ENCODE results near the gene SUCO.

- TF ChIP-seq, protein P1, sequence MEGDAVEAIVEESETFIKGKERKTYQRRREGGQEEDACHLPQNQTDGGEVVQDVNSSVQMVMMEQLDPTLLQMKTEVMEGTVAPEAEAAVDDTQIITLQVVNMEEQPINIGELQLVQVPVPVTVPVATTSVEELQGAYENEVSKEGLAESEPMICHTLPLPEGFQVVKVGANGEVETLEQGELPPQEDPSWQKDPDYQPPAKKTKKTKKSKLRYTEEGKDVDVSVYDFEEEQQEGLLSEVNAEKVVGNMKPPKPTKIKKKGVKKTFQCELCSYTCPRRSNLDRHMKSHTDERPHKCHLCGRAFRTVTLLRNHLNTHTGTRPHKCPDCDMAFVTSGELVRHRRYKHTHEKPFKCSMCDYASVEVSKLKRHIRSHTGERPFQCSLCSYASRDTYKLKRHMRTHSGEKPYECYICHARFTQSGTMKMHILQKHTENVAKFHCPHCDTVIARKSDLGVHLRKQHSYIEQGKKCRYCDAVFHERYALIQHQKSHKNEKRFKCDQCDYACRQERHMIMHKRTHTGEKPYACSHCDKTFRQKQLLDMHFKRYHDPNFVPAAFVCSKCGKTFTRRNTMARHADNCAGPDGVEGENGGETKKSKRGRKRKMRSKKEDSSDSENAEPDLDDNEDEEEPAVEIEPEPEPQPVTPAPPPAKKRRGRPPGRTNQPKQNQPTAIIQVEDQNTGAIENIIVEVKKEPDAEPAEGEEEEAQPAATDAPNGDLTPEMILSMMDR (IDR thresholded peaks at IDR 0.05), result no peak
- TF ChIP-seq POLR2A (IDR thresholded peaks at IDR 0.05; ENCODE audit: low read depth), result no peak
- no peak for TF ChIP-seq EP300 (IDR thresholded peaks at IDR 0.05)
Observed at GRCh38 chr1:172561252-172561651, 28.3 kb downstream of the SUCO start.

All from esophagus muscularis mucosa (tissue), 4 donors.